VCaP (cell line): ENCODE results near the gene ATF1.

ENCODE experiments used
- H3K27ac ChIP-seq: fragments of 450-650 bp; 2 replicates; pipeline ENCODE4 v1.5.1; 2017
- TF ChIP-seq, protein P1 (sequence below): fragments of 450-650 bp; conservative IDR thresholded peaks from 2 replicates; pipeline ENCODE4 v1.5.1; 2017; ENCODE audit warnings: mild to moderate bottlenecking, moderate library complexity

ATF1 gene

DNA sequence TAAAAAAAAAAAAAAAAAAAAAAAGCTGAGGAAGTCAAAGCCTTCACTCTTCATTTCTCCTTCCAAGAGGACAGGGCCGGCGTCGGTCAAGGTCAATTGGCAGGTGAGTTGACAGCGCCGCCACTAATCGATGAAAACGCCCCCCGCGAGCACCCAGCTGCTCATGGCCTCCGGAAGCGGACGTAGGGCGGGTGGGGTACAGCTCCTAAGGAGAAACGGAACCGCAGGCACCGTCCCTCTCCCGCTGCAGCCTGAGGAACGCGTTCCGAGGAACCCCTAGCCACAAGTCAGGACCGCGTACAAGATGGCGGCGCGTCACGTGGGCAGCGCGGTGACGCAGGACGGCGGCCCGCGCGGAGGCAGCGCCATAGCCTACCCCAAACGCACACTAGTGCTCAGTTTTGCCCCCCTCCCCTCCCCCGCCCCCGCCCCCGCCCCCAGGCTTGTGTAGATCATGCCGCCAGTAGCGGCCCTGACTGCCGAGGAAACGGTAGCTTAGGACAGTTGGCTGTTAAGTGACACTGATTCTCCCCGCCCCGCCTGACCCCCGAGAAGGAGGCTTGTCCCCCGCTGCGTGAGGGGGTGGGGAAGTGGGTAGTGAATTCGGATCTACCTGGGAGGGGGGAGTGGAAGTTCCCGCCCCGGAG is at the start of gene ATF1:
TSS of gene ATF1 (plus strand) at position 463 of the 647 bp plus-strand sequence. CDS start 16,045 bp downstream, outside the sequence.
- TF ChIP-seq, protein P1, sequence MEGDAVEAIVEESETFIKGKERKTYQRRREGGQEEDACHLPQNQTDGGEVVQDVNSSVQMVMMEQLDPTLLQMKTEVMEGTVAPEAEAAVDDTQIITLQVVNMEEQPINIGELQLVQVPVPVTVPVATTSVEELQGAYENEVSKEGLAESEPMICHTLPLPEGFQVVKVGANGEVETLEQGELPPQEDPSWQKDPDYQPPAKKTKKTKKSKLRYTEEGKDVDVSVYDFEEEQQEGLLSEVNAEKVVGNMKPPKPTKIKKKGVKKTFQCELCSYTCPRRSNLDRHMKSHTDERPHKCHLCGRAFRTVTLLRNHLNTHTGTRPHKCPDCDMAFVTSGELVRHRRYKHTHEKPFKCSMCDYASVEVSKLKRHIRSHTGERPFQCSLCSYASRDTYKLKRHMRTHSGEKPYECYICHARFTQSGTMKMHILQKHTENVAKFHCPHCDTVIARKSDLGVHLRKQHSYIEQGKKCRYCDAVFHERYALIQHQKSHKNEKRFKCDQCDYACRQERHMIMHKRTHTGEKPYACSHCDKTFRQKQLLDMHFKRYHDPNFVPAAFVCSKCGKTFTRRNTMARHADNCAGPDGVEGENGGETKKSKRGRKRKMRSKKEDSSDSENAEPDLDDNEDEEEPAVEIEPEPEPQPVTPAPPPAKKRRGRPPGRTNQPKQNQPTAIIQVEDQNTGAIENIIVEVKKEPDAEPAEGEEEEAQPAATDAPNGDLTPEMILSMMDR = no peak

DNA sequence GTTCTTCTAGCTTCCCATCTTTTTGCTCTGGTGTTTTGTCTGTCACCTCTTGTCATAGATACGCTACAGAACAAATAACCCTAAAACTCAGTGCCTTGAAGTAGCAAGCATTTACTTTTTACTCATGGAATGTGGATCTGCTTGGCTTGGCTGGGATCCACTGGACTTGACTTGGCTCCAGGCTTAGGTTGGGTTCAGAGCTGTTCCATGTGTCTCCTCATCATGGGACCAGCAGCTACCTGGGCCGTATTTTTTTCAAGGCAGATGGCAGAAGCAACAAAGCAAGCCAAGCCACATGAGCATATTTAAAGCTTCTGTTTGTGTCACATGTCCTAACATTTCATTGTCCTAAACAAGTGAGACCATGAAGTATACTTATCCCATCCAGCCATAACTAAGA is 48.7 kb upstream of the ATF1 start:
- peak overlapping the region; percentile 64 for H3K27ac ChIP-seq
- TF ChIP-seq, protein P1 = no peak

More for the DNA sequence above, at the start of gene ATF1:
- peak within 1 kb of the TSS; percentile 97 for H3K27ac ChIP-seq

DNA sequence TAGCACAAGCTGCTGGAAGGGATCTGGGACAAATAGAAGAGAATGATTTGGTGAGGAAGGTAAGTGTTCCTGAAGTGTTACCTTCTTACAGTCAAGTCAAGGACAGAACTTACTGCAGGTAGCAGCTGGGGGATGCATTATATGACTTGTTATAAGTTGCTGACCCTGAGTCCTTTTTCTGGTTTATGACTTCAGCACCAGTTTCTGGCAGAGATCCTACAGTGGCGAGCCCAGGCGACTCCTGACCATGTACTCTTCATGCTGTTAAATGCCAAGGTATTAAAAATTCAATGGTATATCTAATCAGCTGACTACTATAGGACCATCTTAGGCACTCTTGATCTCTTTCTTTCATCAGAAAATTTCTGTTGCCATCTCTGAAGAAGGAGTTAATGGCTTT is 45.1 kb upstream of the ATF1 start:
- H3K27ac ChIP-seq = peak overlapping the region; percentile 14; the same call in 1 of the 2 replicates
- TF ChIP-seq, protein P1 = no peak

DNA sequence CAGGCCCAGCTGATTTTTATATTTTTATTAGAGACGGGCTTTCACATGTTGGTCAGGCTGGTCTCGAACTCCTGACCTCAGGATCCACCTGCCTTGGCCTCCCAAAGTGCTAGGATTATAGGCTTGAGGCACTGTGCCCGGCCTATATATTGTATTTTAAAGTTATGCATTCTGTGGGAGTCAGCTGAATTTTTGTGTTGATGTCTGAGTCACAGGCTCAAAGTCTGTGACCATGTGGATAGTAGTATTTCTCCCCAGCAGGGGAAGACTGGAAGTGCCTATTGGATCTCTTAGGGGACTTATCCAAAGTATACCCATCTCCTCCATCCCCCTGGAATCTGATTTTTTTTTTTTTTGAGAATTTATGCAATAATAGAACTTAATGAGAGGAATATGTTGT is 43.8 kb upstream of the ATF1 start:
- H3K27ac ChIP-seq = peak overlapping the region; percentile 97; the same call in 1 of the 2 replicates
- TF ChIP-seq, protein P1 = no peak

DNA sequence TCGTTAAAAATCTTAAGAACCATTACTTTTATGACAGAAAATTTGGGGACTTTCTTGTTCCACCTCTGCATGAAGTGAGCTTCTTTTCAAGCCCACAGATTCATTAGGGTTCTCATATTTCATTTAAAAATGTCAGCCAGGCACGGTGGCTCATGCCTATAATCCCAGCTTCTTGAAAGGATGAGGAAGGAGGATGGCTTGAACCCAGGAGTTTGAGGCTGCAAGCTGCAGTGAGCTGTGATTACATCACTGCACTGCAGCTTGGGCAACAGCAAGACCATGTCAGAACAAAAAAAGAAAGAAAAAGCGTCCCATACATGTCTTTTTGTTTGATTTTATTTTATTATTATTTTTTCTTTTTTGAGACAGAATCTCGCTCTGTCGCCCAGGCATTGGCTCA is 43.4 kb upstream of the ATF1 start:
- TF ChIP-seq, protein P1 = no peak
- H3K27ac ChIP-seq = peak overlapping the region; percentile 97; the same call in 1 of the 2 replicates

- TF ChIP-seq, protein P1 = no peak
- peak overlapping the region; percentile 97 for H3K27ac ChIP-seq
These were observed 40.0 kb upstream of the ATF1 start for GRCh38 chr12:50723865-50724264.

DNA sequence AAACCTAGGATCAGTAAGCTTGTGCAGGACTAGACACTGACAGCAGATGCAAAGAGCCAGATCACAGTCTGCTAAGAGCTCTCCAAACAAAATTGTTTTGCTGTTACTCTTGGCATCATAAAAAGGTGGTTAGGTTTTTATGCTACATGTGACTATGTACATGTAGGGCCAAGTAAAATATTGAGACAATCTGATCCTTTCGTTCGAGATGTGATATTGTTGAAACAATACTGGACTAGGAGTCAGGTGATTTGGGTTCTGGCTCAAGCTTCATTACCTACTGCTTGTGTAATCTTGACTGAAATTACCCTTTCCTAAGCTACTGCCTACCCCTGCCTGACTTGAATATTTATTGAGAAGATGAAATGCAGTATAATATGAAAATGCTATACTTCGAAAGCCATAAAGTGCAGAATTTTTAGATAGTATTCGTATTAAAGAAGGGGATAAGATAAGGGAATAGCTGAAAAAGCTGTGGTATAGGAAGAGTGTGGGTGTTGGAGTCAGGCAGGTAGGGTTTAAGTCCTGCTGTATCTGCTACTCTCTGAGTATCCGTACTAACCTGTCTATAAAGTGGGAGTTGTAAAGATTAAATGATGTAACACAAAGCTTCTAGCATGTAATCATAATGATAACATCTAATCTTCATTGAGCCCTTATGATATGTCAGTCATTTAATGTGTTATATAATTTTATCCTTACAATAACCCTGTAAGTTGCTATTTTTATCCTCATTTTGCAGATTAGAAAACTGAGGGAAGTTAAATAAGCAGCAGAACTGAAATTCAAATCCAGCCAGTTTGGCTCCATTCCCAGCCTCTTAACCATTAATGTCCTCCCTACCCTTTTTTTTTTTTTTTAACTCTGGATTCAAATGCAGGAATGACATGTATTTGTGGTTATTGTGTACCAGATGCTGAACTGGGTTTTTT is 38.6 kb upstream of the ATF1 start:
- TF ChIP-seq, protein P1 = no peak
- peak overlapping the region; percentile 97 for H3K27ac ChIP-seq
